SH-SY5Y (cell line): ENCODE results near the gene ANKRD60.

Experiments
- GATA2 ChIP-seq: IDR thresholded peaks from 2 replicates; pipeline ENCODE4 v1.6.1; 2011; ENCODE audit warnings: mild to moderate bottlenecking, low read depth, low read length
- GATA3 ChIP-seq: IDR thresholded peaks from 2 replicates; pipeline ENCODE4 v1.6.1; 2011; ENCODE audit warnings: low read depth, mild to moderate bottlenecking, low read length, moderate library complexity

GRCh38 chr20:58174708-58175280 lies 53.7 kb downstream of the ANKRD60 start:
- TF ChIP-seq GATA2 (no peak), GATA3 (no peak)
